NCI-H460 (cell line): ENCODE results near the gene SEMA3C. TPM values are rescaled to one million over a fixed set of nuclear protein-coding genes. Genes with fewer than 3 reads are reported as not detected.

Experiments used
- DNase-seq: peaks from one replicate; pipeline ENCODE4 v3.0.0-alpha.2; 2016; ENCODE audit warnings: low read depth; ENCODE audit errors: extremely low read depth
- total RNA-seq: library from RNA; depleted of rRNA; stranded (reverse); fragments of >200 nt; shearing (Covaris generic); gene quantifications from 2 replicates; pipeline ENCODE4 v1.2.3, GENCODE V29; 2014

Gene SEMA3C
- total RNA-seq, 1 experiment from 2014 or later: 8.2 TPM

GRCh38 chr7:80719261-80719660, 199.6 kb downstream of the SEMA3C start:
- DNase-seq: no peak

GRCh38 chr7:80711531-80711930, 207.3 kb downstream of the SEMA3C start:
- DNase-seq: no peak

GRCh38 chr7:80708123-80708522, 210.7 kb downstream of the SEMA3C start:
- DNase-seq: no peak

- DNase-seq: no peak
These were observed 211.5 kb downstream of the SEMA3C start for GRCh38 chr7:80707318-80707717.

GRCh38 chr7:80705130-80705781, 213.6 kb downstream of the SEMA3C start:
- DNase-seq: no peak

- DNase-seq: no peak
These were observed 215.6 kb downstream of the SEMA3C start for GRCh38 chr7:80703272-80703671.

GRCh38 chr7:80699721-80700256, 219.1 kb downstream of the SEMA3C start:
- no peak for DNase-seq

GRCh38 chr7:80699045-80699638, 219.7 kb downstream of the SEMA3C start:
- peak; percentile 66 for DNase-seq
